ENCODE data around the gene PTGER1. TPM values are rescaled to one million over a fixed set of nuclear protein-coding genes. Genes with fewer than 3 reads are reported as not detected.

Gene PTGER1
- total and polyA plus RNA-seq, 2 of the 13 experiments (the other 11 are each of a cell fraction or from before 2014, with no cell fraction given) = 0.13 TPM; not detected in 1

DNA sequence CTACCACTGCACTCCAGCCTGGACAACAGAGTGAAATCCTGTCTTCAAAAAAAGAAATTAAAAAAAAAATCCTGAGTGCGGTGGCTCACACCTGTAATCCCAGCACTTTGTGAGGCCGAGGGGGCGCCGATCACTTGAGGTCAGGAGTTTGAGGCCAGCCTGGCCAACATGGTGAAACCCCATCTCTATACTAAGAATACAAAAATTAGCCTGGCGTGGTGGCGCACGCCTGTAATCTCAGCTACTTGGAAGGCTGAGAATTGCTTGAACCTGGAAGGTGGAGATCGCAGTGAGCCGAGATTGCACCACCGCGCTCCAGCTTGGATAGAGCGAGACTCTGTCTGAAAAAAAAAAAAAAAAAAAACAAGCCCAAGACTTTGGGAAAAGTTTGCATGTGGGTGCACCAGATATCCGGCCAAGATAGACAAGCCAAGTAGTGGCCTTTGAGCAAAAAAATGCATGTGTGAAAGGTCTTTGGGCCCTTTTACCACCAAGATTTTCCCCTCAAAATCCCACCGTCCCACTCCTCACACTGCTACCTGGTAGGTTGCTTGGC lies 37.3 kb upstream of the PTGER1 start:
- H3K4me2 ChIP-seq (ENCODE audit: low read depth, low read length) = peak overlapping the region; percentile 59
- no peak overlapping the region for H2AFZ ChIP-seq (ENCODE audit: low read length)
- DNase-seq (ENCODE audit: low spot score) (no peak), ATAC-seq (no peak), FAIRE-seq (no peak)
- TF ChIP-seq, protein P1, sequence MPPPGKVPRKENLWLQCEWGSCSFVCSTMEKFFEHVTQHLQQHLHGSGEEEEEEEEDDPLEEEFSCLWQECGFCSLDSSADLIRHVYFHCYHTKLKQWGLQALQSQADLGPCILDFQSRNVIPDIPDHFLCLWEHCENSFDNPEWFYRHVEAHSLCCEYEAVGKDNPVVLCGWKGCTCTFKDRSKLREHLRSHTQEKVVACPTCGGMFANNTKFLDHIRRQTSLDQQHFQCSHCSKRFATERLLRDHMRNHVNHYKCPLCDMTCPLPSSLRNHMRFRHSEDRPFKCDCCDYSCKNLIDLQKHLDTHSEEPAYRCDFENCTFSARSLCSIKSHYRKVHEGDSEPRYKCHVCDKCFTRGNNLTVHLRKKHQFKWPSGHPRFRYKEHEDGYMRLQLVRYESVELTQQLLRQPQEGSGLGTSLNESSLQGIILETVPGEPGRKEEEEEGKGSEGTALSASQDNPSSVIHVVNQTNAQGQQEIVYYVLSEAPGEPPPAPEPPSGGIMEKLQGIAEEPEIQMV (CRISPR knock-in tag; IDR thresholded peaks at IDR 0.05; ENCODE audit: low read depth) = no peak
- TF ChIP-seq ZC3H13 (CRISPR knock-in tag; IDR thresholded peaks at IDR 0.05) (0 out of 2 replicates have a peak, but pooled peaks have one; percentile 22), ZNF670 (CRISPR knock-in tag; IDR thresholded peaks at IDR 0.05; ENCODE audit: borderline replicate concordance) (0 out of 2 replicates have a peak, but pooled peaks have one; percentile 50), ZSCAN22 (CRISPR knock-in tag; IDR thresholded peaks at IDR 0.05) (0 out of 2 replicates have a peak, but pooled peaks have one; percentile 26), ARID2 (CRISPR knock-in tag; IDR thresholded peaks at IDR 0.05; ENCODE audit: borderline replicate concordance) (0 out of 2 replicates have a peak, but pooled peaks have one; percentile 1)
- TF ChIP-seq, protein P2, sequence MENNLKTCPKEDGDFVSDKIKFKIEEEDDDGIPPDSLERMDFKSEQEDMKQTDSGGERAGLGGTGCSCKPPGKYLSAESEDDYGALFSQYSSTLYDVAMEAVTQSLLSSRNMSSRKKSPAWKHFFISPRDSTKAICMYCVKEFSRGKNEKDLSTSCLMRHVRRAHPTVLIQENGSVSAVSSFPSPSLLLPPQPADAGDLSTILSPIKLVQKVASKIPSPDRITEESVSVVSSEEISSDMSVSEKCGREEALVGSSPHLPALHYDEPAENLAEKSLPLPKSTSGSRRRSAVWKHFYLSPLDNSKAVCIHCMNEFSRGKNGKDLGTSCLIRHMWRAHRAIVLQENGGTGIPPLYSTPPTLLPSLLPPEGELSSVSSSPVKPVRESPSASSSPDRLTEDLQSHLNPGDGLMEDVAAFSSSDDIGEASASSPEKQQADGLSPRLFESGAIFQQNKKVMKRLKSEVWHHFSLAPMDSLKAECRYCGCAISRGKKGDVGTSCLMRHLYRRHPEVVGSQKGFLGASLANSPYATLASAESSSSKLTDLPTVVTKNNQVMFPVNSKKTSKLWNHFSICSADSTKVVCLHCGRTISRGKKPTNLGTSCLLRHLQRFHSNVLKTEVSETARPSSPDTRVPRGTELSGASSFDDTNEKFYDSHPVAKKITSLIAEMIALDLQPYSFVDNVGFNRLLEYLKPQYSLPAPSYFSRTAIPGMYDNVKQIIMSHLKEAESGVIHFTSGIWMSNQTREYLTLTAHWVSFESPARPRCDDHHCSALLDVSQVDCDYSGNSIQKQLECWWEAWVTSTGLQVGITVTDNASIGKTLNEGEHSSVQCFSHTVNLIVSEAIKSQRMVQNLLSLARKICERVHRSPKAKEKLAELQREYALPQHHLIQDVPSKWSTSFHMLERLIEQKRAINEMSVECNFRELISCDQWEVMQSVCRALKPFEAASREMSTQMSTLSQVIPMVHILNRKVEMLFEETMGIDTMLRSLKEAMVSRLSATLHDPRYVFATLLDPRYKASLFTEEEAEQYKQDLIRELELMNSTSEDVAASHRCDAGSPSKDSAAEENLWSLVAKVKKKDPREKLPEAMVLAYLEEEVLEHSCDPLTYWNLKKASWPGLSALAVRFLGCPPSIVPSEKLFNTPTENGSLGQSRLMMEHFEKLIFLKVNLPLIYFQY (CRISPR knock-in tag; IDR thresholded peaks at IDR 0.05; ENCODE audit: borderline replicate concordance) = 0 out of 2 replicates have a peak, but pooled peaks have one; percentile 3
- no peaks in the 10 kb centered on the region; a peak in 1 of 5 replicates for H3K27me3 ChIP-seq (ENCODE audit: control insufficient read depth in 1 of 2, insufficient read depth in 2 of 2, low read length in 2 of 2)
- intact Hi-C loops (cut with micrococcal nuclease; ENCODE audit: unreplicated experiment) (loop anchor here (2.0 kb wide), 1 partner anchor 38 kb away; no protein-coding TSS in a partner anchor), in situ Hi-C loops (cut with HindIII; ENCODE audit: extremely low pct_ligation_motif_present, low pct_unique_long_range_greater_than_20kb) (no loop called here)
- WGBS (ENCODE audit: low lambda C conversion rate) = 83% methylated on average over 14 of the region's 14 CpGs
- peaks cover 34% of the 10 kb centered on the region for H3K79me2 ChIP-seq (ENCODE audit: insufficient read depth, low read length)
- H3K36me3 ChIP-seq (replicated peaks in 1 of 2; ENCODE audit: control insufficient read depth in 1 of 2, insufficient read depth in 2 of 2, low read length in 2 of 2) = peaks cover 9 to 26% of the 10 kb centered on the region in 2 experiments
- no peak overlapping the region for H3K4me3 ChIP-seq (replicated peaks in 1 of 3; ENCODE audit: insufficient read depth in 1 of 3, low read depth in 2 of 3, low read length in 3 of 3)
- peak overlapping the region; percentile 3; the same call in 1 of the 2 replicates for H3K9ac ChIP-seq (ENCODE audit: insufficient read depth, low read depth, low read length)
- H4K20me1 ChIP-seq (ENCODE audit: insufficient read depth, low read length) = peaks cover 35% of the 10 kb centered on the region
- peaks cover 88% of the 10 kb centered on the region for H3K4me1 ChIP-seq (ENCODE audit: insufficient read depth, low read length)
- peak overlapping the region; percentile 91 for H3K27ac ChIP-seq (ENCODE audit: extremely low read length, insufficient read depth, low read length)
- no peaks in the 10 kb centered on the region for H3K9me3 ChIP-seq (ENCODE audit: low read length)
- BruUV-seq (replicated peaks) = no TSS peak
- ChIA-PET CTCF (ENCODE audit: low intra/inter-chr PET ratio, low total read pairs) (no interaction called here), POLR2A (interaction anchor here (1.1 to 5.7 kb wide), 9 partner anchors 9 to 59 kb away, joined by 3 to 38 read pairs (median 5); partner anchors contain the start of genes GIPC1 and NDUFB7)
